ENCODE data around the gene PRDM16.

The PRDM16 gene

DNA sequence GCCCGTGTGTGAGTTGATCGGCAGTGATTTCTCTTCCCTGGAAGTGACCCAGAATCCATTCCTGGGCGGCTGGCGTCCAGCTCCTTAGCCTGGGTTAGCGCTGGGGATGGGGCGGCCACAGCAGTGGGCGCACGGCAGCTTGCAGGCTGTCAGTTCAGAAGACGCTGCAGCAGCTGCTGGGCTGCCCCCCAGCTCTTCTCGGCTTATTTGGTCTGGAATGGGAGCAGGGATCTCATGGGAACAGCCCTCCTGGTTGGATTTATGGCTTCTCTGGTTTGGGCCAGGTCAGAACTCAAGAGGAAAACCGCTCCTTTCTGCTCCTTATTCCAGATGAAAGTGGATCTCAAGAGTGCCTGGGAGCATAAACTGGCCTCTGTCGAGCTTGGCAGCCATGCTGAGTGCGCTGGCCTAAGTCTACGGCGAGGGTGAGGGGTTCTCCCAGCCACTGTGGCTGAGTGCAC lies 148.2 kb downstream of the PRDM16 start:
- DNase-seq, result no peak

DNA sequence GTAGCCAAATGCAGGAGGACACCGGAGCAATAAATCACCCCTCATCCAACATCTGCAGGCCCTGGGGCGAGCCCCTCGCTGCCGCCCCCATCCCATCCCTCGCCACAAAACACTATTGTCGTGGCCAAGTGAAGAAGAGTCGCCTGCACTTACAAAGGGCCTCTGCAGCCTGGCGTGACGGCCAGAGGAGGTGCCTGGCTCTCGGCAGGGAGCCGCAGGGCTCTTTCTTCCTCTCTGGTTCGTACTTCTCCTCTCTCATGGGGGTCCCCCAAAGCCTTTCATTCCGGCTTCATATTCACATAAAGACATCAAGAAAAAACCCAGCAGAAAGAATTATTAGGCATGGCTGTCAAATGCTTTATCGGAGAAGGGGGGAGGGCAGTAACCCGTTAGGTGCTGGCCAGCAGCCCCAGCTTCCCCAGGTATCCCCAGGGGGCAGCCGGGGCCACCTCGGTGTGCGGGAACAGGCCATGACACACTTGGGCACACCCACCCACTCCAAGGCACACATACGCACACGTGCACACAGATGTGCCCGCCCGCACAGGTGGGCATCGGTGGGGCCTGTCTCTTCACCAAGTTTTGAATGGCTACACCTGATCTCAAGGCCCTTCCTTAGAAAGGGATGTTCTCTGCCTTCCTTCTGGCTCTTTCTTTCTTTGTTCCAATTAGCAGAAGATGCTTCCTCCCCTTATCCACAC lies 149.1 kb downstream of the PRDM16 start:
- DNase-seq, result no peak

DNA sequence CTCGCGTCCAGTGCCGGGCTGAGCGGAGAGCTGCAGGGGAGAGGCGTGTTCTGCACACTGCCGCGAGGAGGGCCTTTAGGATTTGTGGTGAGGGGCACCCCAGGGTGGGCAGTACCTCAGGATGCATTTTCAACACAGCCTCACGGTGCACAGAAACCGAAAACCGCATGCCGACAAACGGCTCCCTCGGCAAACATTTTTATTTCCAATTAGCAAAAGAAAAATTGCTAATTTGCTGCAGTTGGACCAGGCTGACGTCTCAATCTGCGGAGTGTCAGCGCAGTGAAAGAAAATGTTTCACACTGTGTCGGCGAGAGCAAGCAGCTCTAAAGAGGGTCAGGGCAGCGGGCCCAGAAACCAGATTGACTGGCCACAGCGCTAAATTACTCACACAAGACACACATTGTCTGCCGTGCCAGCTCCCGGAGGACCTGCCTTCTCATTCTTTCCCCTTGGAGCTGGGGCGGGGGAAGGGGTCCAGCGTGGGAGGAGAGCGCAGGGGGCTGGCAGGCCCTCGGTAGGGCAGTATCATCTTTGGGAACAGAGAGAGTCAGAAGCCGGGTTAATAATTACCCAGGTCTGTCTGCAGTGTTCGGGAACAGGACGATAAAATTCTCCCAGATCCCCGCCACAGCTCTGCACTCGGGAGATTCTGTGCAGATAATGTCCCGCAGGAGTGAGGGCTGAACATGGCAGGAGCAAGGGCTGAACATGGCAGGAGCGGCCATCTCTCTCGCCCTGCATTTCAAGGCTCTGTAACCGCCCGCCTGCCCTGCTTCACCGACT lies 150.2 kb downstream of the PRDM16 start:
- no peak for DNase-seq

DNA sequence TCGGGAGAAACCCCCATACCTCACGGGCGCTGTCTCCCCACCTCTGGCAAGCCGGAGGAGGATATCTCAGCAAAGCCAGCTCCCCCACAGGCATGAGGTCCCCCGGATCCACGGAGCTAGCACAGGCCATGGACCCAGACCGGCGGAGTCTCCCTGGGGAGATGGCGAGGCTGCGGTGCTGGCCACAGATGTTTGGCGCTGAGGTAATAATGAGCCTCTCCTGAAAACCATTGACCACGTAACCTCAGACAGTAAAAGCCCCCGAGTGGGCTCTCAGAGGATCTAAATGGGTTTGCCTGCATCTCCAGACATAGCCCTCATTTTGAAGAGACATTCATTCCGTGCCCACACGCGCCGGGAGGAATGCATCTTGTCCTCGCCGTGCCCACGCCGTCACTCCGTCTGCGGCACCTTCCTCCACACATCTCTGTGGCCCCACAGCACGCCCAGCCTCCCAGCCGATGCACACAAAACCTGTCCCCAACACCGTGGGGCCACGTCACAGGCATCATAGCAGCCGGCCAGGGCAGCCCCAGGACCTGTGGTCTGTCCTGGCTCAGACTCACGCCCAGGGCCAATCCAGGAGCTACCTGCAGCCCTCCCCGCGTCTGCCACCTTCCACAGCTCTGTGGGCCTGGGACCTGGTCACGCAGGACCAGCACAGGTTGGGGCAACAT lies 150.9 kb downstream of the PRDM16 start:
- DNase-seq, result no peak

DNA sequence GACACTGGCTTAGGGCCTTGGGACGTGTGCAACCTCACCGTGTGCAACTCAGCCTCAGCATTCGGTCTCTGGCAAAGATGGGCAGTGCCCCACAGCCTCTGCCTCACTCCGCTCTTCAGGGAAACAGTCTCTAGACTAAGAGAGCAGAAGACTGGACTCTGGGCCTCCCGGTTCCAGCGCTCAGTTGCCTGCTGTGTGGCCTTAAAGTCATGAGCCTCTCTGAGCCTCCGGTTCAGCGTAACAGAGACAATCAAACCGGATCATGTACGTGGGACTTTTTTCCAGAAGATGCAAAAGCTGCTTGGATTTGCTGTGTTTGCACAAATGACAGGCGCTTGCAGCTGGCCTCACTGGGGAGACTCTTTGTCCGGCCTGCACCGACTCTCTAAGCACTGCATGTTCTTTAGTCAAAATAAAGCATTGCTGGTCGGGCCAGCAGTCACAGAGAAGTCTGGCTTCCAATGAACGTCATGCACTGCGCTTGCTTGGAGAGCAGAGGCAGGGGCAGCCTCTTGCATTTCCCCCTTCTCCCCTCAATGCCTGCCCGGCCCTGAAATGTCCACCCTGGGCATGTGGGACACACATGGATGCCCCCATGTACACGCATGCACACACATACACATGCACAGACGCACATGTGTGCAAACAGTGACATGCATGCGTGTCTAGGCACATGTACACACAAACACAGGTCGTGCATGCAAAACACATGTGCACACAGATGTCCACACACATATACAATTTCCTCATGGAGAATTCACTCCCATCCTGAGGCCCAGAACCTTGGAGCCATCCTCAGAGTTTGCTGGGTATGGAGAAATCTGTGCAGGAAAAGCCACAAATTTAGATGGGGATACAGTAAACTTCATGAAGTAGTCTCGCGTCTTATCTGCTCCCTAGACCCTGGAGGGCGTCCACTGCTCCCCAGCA lies 152.4 kb downstream of the PRDM16 start:
- no peak for DNase-seq

DNA sequence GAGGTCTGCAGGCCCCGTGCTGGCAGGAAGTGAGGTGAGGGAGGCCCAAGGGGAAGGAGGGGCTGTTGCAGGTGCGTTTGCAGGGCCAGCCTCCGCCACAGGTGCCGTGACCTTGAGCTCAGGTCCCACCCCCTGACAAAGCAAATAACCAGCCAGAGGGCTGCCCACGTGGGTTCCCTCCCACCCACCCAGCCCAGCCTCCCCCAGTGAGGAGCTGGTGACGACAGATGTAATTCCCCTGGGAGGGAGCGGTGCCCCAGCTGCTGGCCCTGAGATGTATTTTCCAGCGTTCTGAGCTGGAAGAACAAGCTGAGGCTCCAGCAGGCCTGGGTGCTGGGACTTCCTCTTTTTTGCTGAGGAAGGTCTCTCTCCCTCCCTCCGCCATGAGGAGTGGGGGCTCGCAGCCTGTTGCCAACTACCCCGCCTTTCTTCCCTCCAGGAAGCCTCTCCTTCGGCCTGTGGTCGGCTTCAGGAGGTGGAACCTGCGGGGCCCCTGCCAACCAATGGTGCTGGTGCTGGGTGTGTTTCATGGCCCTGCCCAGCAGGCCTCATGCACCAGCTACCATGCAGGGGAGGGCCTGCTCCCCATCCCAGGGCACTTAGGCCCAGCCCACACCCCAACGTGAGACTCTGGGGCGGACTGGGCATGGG lies 153.2 kb downstream of the PRDM16 start:
- no peak for DNase-seq

DNA sequence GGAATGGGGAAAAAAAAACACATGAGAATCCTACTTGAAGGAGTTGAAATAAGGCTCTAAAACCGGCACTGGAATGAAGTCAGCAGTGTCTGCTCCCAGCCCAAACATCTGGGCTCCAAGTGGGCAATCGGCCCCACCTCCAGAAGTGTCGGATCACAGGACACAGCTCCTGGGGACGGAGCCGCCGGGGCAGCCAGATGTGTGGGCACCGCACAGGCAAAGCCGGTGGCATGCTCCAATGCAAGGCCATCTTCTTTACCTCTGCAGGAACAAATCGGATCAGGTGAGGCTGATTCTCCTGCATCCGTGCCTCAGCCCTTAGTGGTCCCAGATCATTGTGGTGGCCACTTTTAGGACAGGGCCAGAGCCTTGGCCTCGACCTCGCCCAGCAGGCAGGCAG lies 156.7 kb downstream of the PRDM16 start:
- no peak for DNase-seq

DNA sequence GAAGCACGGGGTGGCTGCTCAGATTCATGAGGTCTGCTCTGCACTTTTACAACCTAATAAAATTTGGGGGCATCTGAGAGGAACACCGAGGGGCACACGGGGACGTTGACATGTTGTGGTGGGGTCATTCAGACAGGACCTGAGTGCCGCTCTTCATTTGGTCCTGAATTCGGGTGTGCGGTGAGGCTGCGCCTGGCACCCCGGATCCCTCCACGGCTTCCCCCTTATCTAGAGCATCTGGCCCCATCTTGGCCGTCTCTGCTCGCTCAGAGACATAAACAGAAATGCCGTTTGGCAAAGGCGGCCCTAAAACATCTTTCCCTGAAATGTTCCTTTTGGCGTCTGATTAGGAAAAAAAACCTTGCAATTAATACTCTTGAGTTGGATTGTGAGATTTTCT lies 157.2 kb downstream of the PRDM16 start:
- no peak for DNase-seq

DNA sequence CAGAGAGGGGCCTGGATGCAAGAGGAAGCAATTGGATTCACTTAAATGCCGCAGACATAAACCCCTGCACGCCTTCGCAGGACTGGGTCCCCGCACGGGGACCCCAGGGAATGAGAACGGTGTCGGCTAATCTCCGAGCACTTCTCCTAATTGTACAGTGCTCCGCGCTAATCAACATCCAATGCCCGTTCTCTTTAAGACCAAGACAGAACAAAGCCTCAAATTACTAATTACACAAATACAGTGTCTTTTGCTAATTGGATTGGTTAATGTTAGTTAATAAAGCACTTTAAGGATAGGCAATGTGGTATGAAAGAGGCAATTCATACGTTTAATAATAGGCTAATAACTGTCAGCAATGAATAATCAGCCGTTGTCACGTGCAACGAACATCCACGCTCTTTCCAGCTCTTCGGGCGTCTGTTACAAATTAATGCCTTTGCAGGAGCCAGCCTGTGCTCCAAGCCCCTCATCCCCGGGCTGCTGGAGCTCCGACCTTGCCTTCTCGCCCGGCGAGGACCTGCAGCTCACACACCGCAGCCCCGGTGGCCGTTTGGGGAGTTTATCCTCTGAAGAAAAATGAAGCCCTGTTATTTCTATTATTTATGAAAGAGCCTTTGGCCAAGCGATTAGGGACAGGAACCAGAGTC lies 157.8 kb downstream of the PRDM16 start:
- no peak for DNase-seq

DNA sequence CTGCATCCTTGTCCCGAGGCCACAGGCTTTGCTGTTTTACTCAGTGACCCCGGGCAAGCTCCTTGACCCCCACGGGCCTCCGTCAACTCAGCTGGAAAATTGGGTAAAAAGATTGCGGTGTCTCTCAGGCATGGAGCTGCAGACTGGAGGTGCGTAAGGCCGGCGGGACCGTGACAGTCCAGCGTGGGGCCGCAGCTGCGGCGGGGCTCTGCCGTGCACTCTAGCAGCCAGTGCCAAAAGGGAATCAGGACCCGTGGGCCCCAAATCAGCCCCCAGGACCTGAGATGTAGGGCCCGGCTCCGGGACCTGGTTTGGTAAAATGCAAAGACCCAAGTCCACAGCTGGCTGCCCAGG lies 158.3 kb downstream of the PRDM16 start:
- no peak for DNase-seq

DNA sequence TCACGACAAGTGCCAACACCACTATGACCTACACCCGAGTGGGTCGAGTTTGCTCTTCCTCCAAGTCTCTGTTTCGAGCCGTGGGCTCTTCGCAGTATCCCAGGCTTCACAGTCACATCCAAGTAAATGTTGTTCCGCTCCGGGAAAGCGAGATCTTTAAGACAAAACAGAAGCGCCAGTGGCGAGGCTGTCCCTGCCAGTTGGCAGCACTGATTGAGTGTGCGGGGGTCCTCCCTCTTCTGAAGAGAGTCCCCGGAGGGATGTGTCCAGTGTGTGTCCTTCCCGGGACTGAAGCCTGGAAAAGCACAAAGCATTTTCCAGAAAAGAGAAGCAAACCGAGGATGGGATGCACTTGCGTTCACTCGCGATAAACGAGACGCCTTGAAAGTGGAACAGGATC lies 158.9 kb downstream of the PRDM16 start:
- DNase-seq, result no peak

DNA sequence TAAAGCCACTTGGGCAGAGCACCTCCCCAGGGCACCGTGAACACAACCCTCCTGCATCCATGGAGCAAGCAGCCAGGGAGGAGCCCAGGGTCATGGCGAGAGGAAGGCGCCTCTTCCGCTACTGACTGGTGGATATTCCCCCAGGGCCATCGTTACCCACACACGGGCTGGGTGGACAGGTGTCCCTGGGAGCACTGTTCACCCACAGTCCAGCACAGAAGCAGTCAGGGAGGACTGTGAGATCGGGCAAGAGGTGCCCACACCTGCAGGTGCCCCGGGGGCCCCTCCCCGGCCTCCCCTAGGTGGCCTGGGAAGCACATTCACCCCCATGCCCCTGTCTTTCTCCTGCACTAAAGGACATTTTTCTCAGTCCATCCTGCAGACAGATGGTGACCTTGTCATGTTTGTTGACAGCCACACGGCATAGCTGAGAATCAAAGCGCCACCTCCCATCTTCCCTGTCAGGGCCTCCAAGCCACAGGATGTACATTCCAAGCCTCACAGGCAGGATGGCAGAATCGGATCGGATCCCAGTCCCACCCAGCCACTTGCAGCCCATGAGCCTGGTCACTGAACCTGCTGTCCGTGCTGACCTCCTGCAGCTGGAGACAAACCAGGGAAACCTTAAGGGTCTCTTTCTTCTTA lies 160.2 kb downstream of the PRDM16 start:
- no peak for DNase-seq

DNA sequence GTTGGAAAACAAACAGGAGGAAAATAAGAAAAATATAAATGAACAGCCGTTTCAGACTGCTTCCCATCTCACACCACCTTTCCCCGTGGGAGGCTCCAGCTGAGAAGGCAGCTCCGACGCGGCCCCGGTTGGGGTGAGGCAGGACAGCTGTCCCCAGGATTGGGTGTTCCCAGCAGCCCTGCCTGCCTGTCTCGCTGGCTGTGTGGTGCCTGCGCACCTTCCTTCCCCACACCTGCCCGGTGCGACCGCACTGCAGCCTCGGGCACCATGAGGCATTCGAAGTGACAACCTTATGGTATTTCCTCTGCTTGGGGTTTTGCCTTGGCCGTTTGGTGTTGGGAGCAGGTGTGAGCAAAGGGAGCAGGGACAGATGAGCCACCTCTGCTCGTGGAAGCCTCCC lies 161.6 kb downstream of the PRDM16 start:
- no peak for DNase-seq

DNA sequence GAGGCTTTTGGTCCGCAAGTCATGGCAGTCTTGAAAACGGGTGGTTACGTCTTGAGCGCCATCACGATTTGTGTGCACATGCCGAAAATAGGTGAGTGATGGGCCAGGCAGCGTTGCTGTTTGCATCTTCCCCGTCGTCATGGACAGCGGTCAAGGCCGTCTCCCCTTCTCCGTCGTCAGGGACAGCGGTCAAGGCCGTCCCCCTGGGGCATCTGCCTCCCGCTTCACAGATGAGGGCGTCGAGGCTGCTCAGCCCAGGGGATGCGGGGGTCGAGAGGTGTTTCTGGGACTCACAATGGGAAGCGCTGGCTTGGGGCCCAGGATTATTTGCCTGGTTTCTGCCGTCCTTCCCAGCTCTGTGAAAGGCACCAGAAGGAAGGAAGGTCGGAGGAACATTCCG lies 162.2 kb downstream of the PRDM16 start:
- no peak for DNase-seq

DNA sequence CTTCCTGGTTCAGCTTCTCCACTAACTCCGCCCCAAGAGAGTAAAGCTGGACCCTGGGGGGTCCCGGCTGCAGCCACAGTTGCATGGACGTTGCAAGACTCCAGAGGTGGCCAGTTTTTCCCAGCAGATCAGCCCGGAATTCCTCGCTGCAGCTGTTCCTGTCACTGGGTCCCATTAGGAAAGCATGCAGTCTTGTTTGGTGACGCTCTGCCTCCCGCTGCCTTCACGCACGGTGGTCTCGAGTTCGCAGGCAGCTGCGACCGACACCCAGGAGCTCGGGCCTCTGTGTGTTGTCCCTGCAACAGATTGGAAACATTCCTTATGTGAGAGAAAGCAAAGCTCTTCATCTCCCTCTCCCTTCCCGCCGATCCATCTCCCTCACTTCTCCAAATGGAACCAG lies 162.8 kb downstream of the PRDM16 start:
- no peak for DNase-seq

DNA sequence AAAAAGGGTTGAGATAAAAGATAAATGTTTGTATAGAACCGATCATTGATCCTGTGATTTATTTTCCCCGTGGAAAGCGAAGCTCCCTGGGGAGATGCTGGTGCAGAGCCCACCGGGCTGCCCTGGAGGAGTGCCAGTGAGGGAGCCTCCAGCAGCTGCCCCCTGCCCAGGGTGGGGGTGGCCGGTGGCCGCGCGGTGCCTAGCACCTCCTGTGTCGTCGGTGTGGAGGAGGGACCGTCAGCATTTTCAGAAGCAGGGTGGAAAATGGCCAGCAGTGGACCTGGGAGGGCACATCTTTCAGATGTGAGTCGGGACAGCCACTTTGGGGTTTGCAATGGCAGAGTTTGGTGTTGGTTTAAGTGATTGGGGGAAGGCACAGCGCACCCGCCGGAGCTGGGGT lies 164.0 kb downstream of the PRDM16 start:
- DNase-seq, result no peak

DNA sequence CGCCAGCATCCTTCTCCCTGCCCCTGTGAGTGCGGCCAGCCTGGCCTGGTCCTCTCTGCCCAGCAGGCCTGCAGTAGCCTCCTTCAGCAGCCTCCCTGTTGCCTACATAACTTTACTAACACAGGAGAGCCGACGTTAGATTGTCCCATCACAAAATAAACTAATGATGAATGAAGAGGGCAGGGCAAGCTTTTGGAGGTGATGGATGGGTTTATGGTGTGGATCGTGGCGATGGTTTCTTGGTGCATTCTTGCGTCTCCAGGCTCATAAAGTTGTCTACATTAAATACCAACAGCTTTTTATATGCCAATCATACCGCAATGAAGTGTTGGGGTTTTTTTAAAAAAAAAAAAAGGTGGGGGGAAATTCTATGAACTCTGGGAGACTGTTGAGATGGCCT lies 164.5 kb downstream of the PRDM16 start:
- no peak for DNase-seq

DNA sequence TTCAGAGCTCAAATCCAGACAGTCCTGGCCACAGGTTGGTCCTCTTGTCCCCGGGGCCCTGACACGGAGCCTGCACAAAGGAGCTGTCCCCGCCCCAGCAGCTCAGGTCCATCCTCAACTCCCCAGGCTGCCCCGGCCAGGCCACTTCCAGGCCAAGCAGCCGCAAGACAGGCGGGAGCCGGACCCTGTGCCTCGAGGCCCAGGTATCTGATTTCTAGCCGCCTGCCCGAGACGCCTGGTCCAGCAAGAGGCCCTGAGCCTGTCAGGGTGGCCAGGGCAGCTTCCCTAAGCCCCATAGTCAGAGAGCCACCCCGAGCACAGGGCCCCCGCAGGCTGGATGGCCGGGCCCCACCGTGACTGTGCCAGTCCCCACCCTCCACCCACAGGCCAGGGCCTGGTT lies 165.3 kb downstream of the PRDM16 start:
- DNase-seq, result no peak

DNA sequence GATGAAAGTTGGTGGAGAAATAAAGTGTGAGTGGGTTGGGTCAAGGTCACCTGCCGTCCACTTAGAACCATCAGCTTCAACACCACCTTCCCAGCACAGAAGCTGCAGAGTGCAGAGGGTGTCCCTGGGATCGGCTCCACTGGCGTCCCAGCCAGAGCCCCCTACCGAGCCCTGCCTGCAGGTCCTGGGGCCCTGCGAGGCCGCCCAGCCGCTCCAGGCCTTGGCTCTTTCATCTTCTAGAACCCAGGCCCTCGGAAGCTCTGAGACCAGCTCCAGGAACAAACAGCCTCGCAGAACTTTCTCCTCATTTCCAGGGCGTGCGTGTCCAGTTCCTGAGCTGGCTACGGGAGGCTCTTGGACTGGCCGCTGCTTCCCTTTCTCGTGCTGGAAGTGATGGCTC lies 166.0 kb downstream of the PRDM16 start:
- DNase-seq, result no peak

DNA sequence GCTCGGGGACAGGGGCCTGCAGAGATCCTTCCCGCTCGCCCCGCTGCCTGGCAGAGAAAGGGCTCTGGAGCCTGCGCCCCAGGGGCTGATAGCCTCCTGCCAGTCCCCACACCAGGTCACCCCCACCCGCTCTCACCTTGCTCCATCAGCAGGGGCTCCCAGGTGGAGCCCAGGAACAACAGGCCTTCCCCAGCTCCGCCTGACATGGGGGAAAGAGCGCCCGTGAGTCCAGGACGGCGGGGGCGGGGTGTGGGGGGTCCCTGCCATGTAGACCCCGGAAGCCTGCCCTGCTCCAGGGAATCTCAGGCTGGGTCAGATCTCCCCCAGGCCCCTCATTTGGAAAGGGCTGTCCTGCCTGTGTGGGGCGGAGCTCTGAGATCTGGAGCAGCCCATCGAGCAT lies 166.5 kb downstream of the PRDM16 start:
- DNase-seq, result no peak

DNA sequence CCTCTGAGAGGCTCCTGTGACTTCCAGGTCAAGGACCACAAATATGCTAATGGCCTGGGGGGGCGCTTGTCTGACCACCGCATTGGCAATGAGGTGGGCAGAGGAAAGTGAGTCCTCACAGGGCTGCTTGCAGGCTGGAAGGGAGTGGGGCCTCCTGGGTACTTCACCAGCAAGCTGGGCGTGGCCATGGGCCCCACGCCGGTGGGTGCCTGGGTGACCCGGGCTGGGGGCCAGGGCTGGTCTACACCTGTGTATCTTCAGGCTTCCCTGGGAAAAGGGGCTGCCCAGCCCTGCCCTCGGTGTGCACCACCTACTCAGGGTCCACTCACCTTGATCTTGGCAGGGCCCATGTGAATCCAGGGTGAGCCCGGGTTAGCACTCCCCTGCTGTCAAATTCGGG lies 167.4 kb downstream of the PRDM16 start:
- DNase-seq, result no peak
